HUES48 (cell line): Measurements from ENCODE around the gene DYNC2H1.

Experiments used
- H3K27ac ChIP-seq: one replicate; pipeline ENCODE4 v1.7.0; 2013; ENCODE audit warnings: low read depth, low read length, inconsistent platforms
- H3K27me3 ChIP-seq: 2 replicates; pipeline ENCODE4 v1.6.1; 2013; ENCODE audit warnings: mild to moderate bottlenecking, low read length; ENCODE audit not compliant: control insufficient read depth, insufficient read depth
- H3K36me3 ChIP-seq: 2 replicates; pipeline ENCODE4 v1.6.1; 2013; ENCODE audit warnings: low read length; ENCODE audit not compliant: control insufficient read depth, insufficient read depth
- H3K4me1 ChIP-seq: 2 replicates; pipeline ENCODE4 v1.6.1; 2013; ENCODE audit warnings: mild to moderate bottlenecking, low read length; ENCODE audit not compliant: control insufficient read depth, insufficient read depth
- H3K4me3 ChIP-seq: 2 replicates; pipeline ENCODE4 v1.5.1; 2013; ENCODE audit warnings: mild to moderate bottlenecking, low read depth, low read length
- H3K9ac ChIP-seq: 2 replicates; pipeline ENCODE4 v1.6.1; 2013; ENCODE audit warnings: mild to moderate bottlenecking, low read depth, low read length, moderate library complexity
- H3K9me3 ChIP-seq: 2 replicates; pipeline ENCODE4 v1.6.1; 2013; ENCODE audit warnings: low read length; ENCODE audit not compliant: control insufficient read depth, insufficient read depth

Gene DYNC2H1

GRCh38 chr11:103085758-103086365 is 23.4 kb upstream of the DYNC2H1 start:
- Histone ChIP-seq H3K9ac (no peak overlapping the region), H3K27ac (no peak overlapping the region)

GRCh38 chr11:103086461-103086860 is 22.8 kb upstream of the DYNC2H1 start:
- Histone ChIP-seq H3K27ac (no peak overlapping the region), H3K9me3 (no peaks in the 10 kb centered on the region), H3K4me3 (no peak overlapping the region), H3K4me1 (peaks cover 11% of the 10 kb centered on the region; the same call in 1 of the 2 replicates), H3K36me3 (peaks cover 83% of the 10 kb centered on the region), H3K27me3 (no peaks in the 10 kb centered on the region), H3K9ac (no peak overlapping the region)

More at GRCh38 chr11:103085758-103086365, 23.4 kb upstream of the DYNC2H1 start:
- Histone ChIP-seq H3K4me1 (peaks cover 11% of the 10 kb centered on the region; the same call in 1 of the 2 replicates), H3K27me3 (no peaks in the 10 kb centered on the region), H3K9me3 (no peaks in the 10 kb centered on the region), H3K4me3 (no peak overlapping the region), H3K36me3 (peaks cover 89% of the 10 kb centered on the region)

GRCh38 chr11:103091064-103091800 is 18.0 kb upstream of the DYNC2H1 start:
- H3K4me3 ChIP-seq = peak overlapping the region; percentile 92
- no peaks in the 10 kb centered on the region for H3K27me3 ChIP-seq
- H3K36me3 ChIP-seq = peaks cover 38% of the 10 kb centered on the region
- peak overlapping the region; percentile 97 for H3K27ac ChIP-seq
- H3K4me1 ChIP-seq = peaks cover 11% of the 10 kb centered on the region; the same call in 1 of the 2 replicates
- H3K9me3 ChIP-seq = no peaks in the 10 kb centered on the region
- peak overlapping the region; percentile 95 for H3K9ac ChIP-seq

GRCh38 chr11:103091801-103092524 is 17.3 kb upstream of the DYNC2H1 start, which contains the start of gene DCUN1D5:
Gene DCUN1D5 (minus strand): TSS chr11:103092160. CDS start chr11:103091872, 288 bp downstream.
- H3K9me3 ChIP-seq = no peaks in the 10 kb centered on the region
- peak within 1 kb of the TSS; percentile 95 for H3K9ac ChIP-seq
- H3K27ac ChIP-seq = peak within 1 kb of the TSS; percentile 97
- peaks cover 31% of the 10 kb centered on the region for H3K36me3 ChIP-seq
- peaks cover 11% of the 10 kb centered on the region; the same call in 1 of the 2 replicates for H3K4me1 ChIP-seq
- peak within 1 kb of the TSS; percentile 92 for H3K4me3 ChIP-seq
- no peaks in the 10 kb centered on the region for H3K27me3 ChIP-seq

- no peak overlapping the region for H3K9ac ChIP-seq
- no peaks in the 10 kb centered on the region for H3K27me3 ChIP-seq
- H3K36me3 ChIP-seq = no peaks in the 10 kb centered on the region
- H3K4me3 ChIP-seq = no peak overlapping the region
- H3K4me1 ChIP-seq = peaks cover 6% of the 10 kb centered on the region; the same call in 1 of the 2 replicates
- H3K27ac ChIP-seq = no peak overlapping the region
- H3K9me3 ChIP-seq = no peaks in the 10 kb centered on the region
Observed at GRCh38 chr11:103097279-103097678, 11.9 kb upstream of the DYNC2H1 start.

- no peaks in the 10 kb centered on the region for H3K4me1 ChIP-seq
- peak overlapping the region; percentile 78 for H3K9ac ChIP-seq
- H3K4me3 ChIP-seq = peak overlapping the region; percentile 98
- H3K36me3 ChIP-seq = peaks cover 11% of the 10 kb centered on the region
- H3K27me3 ChIP-seq = no peaks in the 10 kb centered on the region
- no peaks in the 10 kb centered on the region for H3K9me3 ChIP-seq
- peak overlapping the region; percentile 81 for H3K27ac ChIP-seq
Observed at GRCh38 chr11:103109818-103110388, 677 bp downstream of the DYNC2H1 start.

- no peaks in the 10 kb centered on the region for H3K27me3 ChIP-seq
- peak overlapping the region; percentile 98 for H3K4me3 ChIP-seq
- no peak overlapping the region for H3K27ac ChIP-seq
- no peak overlapping the region for H3K9ac ChIP-seq
- H3K36me3 ChIP-seq = peaks cover 15% of the 10 kb centered on the region
- H3K4me1 ChIP-seq = no peaks in the 10 kb centered on the region
- no peaks in the 10 kb centered on the region for H3K9me3 ChIP-seq
Observed at GRCh38 chr11:103110391-103110790, 1.2 kb downstream of the DYNC2H1 start.

GRCh38 chr11:103111400-103111799 is 2.2 kb downstream of the DYNC2H1 start:
- H3K27me3 ChIP-seq = no peaks in the 10 kb centered on the region
- H3K4me1 ChIP-seq = no peaks in the 10 kb centered on the region
- H3K27ac ChIP-seq = no peak overlapping the region
- H3K4me3 ChIP-seq = no peak overlapping the region
- peaks cover 19% of the 10 kb centered on the region for H3K36me3 ChIP-seq
- H3K9me3 ChIP-seq = no peaks in the 10 kb centered on the region
- H3K9ac ChIP-seq = no peak overlapping the region

- no peak overlapping the region for H3K27ac ChIP-seq
- H3K9ac ChIP-seq = no peak overlapping the region
- no peaks in the 10 kb centered on the region for H3K4me1 ChIP-seq
- no peaks in the 10 kb centered on the region for H3K27me3 ChIP-seq
- H3K36me3 ChIP-seq = peaks cover 21% of the 10 kb centered on the region
- H3K4me3 ChIP-seq = no peak overlapping the region
- H3K9me3 ChIP-seq = no peaks in the 10 kb centered on the region
Observed at GRCh38 chr11:103112364-103112763, 3.1 kb downstream of the DYNC2H1 start.

- H3K27me3 ChIP-seq = no peaks in the 10 kb centered on the region
- peaks cover 36% of the 10 kb centered on the region for H3K36me3 ChIP-seq
- H3K4me1 ChIP-seq = no peaks in the 10 kb centered on the region
- H3K27ac ChIP-seq = no peak overlapping the region
- no peak overlapping the region for H3K4me3 ChIP-seq
- H3K9ac ChIP-seq = no peak overlapping the region
- H3K9me3 ChIP-seq = no peaks in the 10 kb centered on the region
Observed at GRCh38 chr11:103114836-103115235, 5.6 kb downstream of the DYNC2H1 start.
